Loucy (cell line): ENCODE data around the gene FRAS1.

Experiments
- EZH2phosphoT487 ChIP-seq: fragments of 200-600 bp; IDR thresholded peaks from 2 replicates; pipeline ENCODE4 v1.6.1; 2018; ENCODE audit warnings: antibody characterized with exemption, mild to moderate bottlenecking, moderate library complexity, borderline replicate concordance
- TF ChIP-seq, protein P1 (sequence below): fragments of 200-600 bp; sonication (generic); conservative IDR thresholded peaks from 2 replicates; pipeline ENCODE4 v1.5.1; 2014; ENCODE audit warnings: mild to moderate bottlenecking, antibody characterized with exemption, low read length

DNA sequence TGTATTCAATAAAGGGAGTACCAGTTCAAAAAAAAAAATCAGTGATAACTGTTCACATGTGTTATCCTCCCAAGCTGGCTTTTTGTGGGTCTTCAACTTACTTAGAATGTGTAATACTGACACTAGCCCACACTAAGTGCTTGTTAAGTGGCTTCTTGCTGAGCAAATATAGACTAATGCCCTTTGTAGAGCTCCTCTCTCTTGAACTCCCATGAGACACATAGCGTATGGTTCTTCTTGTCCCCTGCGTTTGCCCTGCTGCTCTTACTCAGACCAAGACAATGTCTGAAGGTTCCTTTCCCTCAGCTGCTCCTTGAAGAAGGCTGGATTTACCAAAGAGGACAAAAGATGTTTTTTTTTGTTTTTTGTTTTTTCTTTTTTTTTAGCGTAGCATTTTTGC, 110.9 kb downstream of the FRAS1 start:
- TF ChIP-seq, protein P1, sequence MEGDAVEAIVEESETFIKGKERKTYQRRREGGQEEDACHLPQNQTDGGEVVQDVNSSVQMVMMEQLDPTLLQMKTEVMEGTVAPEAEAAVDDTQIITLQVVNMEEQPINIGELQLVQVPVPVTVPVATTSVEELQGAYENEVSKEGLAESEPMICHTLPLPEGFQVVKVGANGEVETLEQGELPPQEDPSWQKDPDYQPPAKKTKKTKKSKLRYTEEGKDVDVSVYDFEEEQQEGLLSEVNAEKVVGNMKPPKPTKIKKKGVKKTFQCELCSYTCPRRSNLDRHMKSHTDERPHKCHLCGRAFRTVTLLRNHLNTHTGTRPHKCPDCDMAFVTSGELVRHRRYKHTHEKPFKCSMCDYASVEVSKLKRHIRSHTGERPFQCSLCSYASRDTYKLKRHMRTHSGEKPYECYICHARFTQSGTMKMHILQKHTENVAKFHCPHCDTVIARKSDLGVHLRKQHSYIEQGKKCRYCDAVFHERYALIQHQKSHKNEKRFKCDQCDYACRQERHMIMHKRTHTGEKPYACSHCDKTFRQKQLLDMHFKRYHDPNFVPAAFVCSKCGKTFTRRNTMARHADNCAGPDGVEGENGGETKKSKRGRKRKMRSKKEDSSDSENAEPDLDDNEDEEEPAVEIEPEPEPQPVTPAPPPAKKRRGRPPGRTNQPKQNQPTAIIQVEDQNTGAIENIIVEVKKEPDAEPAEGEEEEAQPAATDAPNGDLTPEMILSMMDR, result no peak
- no peak for TF ChIP-seq EZH2phosphoT487
